Measurements from ENCODE around the gene TPX2.

DNA sequence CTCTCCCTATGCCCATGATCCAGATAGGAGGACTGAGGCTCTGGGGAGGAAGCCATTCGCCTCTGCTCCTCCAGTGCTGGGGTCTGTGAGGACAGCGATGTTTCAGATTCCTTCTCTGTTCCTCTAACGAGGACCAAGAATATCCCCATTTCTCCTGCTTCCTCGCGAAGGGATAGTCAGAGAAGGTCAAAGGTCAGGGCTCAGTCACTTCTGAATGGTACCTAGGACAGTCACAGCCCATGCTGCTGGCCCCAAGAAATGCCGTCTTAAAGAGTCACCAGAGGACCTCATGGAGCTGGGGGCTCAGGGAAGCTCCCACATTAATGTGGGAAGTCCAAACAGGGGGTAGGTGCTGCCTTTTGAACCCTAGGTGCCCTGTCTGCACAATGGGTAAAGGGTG, 104.2 kb downstream of the TPX2 start:
- TF ChIP-seq, protein P1, sequence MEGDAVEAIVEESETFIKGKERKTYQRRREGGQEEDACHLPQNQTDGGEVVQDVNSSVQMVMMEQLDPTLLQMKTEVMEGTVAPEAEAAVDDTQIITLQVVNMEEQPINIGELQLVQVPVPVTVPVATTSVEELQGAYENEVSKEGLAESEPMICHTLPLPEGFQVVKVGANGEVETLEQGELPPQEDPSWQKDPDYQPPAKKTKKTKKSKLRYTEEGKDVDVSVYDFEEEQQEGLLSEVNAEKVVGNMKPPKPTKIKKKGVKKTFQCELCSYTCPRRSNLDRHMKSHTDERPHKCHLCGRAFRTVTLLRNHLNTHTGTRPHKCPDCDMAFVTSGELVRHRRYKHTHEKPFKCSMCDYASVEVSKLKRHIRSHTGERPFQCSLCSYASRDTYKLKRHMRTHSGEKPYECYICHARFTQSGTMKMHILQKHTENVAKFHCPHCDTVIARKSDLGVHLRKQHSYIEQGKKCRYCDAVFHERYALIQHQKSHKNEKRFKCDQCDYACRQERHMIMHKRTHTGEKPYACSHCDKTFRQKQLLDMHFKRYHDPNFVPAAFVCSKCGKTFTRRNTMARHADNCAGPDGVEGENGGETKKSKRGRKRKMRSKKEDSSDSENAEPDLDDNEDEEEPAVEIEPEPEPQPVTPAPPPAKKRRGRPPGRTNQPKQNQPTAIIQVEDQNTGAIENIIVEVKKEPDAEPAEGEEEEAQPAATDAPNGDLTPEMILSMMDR (IDR thresholded peaks at IDR 0.05), result no peak
- TF ChIP-seq POLR2A (IDR thresholded peaks at IDR 0.05), result no peak
